Upper lobe of right lung (tissue), 1 donor: Measurements from ENCODE around the gene POLH. TPM values are rescaled to one million over a fixed set of nuclear protein-coding genes. Genes with fewer than 3 reads are reported as not detected.
"Not testable (repeated sequence)": the region's sequence is repeated elsewhere in the genome, so short reads cannot be mapped to it uniquely, and the experiment has no call there.

Source experiments
- ATAC-seq: fragments of 200-7000 bp; cut with Tn5 transposase; one replicate; pipeline ENCODE4 v1.9.1; 2020; ENCODE audit warnings: mild to moderate bottlenecking, moderate library complexity
- DNase-seq: peaks from one replicate; pipeline ENCODE4 v3.0.0-alpha.2; 2020
- H3K27ac ChIP-seq: fragments of 200-600 bp; one replicate; pipeline ENCODE4 v1.8.0; 2022
- H3K27me3 ChIP-seq: fragments of 200-600 bp; one replicate; pipeline ENCODE4 v1.8.0; 2022; ENCODE audit warnings: mild to moderate bottlenecking
- H3K36me3 ChIP-seq: fragments of 200-600 bp; one replicate; pipeline ENCODE4 v1.8.0; 2022
- H3K4me1 ChIP-seq: fragments of 200-600 bp; one replicate; pipeline ENCODE4 v1.8.0; 2022
- H3K4me3 ChIP-seq: fragments of 200-600 bp; one replicate; pipeline ENCODE4 v1.8.0; 2022; ENCODE audit warnings: mild to moderate bottlenecking
- H3K9me3 ChIP-seq: fragments of 200-600 bp; one replicate; pipeline ENCODE4 v1.8.0; 2022
- CTCF ChIP-seq: fragments of 200-600 bp; IDR thresholded peaks from one replicate; pipeline ENCODE4 v1.8.0; 2022; ENCODE audit warnings: antibody characterized with exemption
- intact Hi-C: fragments of 100-400 bp; cut with DNase I; formaldehyde crosslinking; loops from one replicate; pipeline ENCODE4 v1.11.0; 2022
- total RNA-seq: library from RNA; stranded (reverse); fragmentation: NEBNext Ultra II Directional; extraction: Animal tissue kit (Norgen Biotek cat#: 25700); gene quantifications from one replicate; pipeline ENCODE4 v1.2.1, GENCODE V29; 2021
- donor health status: DM: no; HTN: yes; CAD: no; lungs with severe emphysema.

The POLH gene
- total RNA-seq, 1 donor from 2014 or later: 21.4 TPM

DNA sequence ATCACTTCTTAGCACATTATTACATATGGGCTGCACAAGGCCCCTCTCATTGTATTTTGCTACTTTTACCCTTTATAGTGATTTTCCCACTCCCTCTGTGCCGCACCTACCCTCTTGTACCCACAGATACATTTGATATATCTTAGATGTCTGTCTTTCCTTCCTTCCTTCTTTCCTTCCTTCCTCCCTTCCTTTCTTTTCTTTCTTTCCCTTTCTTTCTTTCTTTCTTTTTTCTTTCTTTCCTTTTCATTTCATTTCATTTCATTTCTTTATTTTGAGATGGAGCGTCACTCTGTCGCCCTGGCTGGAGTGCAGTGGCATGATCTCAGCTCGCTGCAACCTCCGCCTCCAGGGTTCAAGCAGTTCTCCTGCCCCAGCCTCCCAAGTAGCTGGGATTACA lies 12.2 kb downstream of the POLH start:
- no peaks in the 10 kb centered on the region for H3K9me3 ChIP-seq
- no peaks in the 10 kb centered on the region for H3K27me3 ChIP-seq
- H3K27ac ChIP-seq: no peak overlapping the region
- peaks cover 77% of the 10 kb centered on the region for H3K36me3 ChIP-seq
- no peak overlapping the region for H3K4me3 ChIP-seq
- no peaks in the 10 kb centered on the region for H3K4me1 ChIP-seq
- TF ChIP-seq CTCF: no peak
- no peak for ATAC-seq
- no peak for DNase-seq
- intact Hi-C loops: no loop called here

DNA sequence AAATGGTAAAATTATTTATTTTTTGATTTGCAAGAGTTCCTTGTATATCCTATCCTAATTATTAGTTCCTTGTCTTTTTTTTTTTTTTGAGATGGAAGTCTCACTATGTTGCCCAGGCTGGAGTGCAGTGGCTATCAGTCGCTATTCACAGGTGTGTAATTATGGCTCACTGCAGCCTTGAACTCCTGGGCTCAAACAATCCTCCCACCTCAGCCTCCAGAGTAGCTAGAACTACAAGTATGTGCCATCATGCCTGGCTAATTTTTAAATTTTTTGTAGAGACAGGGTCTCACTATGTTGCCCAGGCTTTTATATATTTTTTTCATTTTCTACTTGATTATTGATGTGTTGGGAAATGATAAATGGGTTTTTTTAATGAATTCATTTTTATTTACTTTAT lies 13.6 kb downstream of the POLH start:
- peaks cover 63% of the 10 kb centered on the region for H3K36me3 ChIP-seq
- ATAC-seq, H3K27me3 ChIP-seq, H3K4me3 ChIP-seq, H3K27ac ChIP-seq, H3K9me3 ChIP-seq, DNase-seq, intact Hi-C loops, H3K4me1 ChIP-seq: not testable (repeated sequence)

DNA sequence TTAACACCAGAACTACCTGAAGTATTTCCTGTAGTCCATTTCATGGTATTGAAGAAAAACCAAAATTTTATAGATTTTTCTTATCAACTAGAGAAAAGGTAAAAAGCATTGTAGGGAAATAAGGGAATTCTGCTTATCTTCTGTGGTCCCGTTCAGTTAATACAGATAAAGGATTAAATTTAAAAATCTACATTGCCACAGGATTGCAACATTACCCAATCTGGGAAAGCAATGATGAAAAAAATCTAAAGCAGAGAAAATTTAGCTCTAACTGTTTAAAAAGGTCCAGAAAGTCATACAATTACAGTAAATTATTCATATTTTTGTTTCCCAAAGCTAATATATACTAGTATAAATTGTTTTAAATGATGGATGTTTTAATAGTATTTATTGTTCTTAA lies 18.0 kb downstream of the POLH start:
- intact Hi-C loops: no loop called here
- Histone ChIP-seq H3K4me3 (no peak overlapping the region), H3K4me1 (no peaks in the 10 kb centered on the region), H3K27me3 (no peaks in the 10 kb centered on the region), H3K9me3 (no peaks in the 10 kb centered on the region), H3K27ac (no peak overlapping the region), H3K36me3 (peaks cover 47% of the 10 kb centered on the region)
- DNase-seq (no peak), ATAC-seq (no peak)
- no peak for TF ChIP-seq CTCF

- intact Hi-C loops: no loop called here
- H3K27me3 ChIP-seq: no peaks in the 10 kb centered on the region
- no peaks in the 10 kb centered on the region for H3K4me1 ChIP-seq
- no peak overlapping the region for H3K27ac ChIP-seq
- H3K9me3 ChIP-seq: no peaks in the 10 kb centered on the region
- DNase-seq (no peak), ATAC-seq (no peak)
- H3K4me3 ChIP-seq: no peak overlapping the region
- H3K36me3 ChIP-seq: peaks cover 70% of the 10 kb centered on the region
- no peak for TF ChIP-seq CTCF
Observed at GRCh38 chr6:43600595-43600994, 24.6 kb downstream of the POLH start.

- ATAC-seq (no peak), DNase-seq (no peak)
- TF ChIP-seq CTCF: no peak
- peaks cover 73% of the 10 kb centered on the region for H3K36me3 ChIP-seq
- no peaks in the 10 kb centered on the region for H3K4me1 ChIP-seq
- no peaks in the 10 kb centered on the region for H3K27me3 ChIP-seq
- H3K27ac ChIP-seq: no peak overlapping the region
- no peak overlapping the region for H3K4me3 ChIP-seq
- intact Hi-C loops: no loop called here
- H3K9me3 ChIP-seq: no peaks in the 10 kb centered on the region
Observed at GRCh38 chr6:43604174-43604573, 28.2 kb downstream of the POLH start.

DNA sequence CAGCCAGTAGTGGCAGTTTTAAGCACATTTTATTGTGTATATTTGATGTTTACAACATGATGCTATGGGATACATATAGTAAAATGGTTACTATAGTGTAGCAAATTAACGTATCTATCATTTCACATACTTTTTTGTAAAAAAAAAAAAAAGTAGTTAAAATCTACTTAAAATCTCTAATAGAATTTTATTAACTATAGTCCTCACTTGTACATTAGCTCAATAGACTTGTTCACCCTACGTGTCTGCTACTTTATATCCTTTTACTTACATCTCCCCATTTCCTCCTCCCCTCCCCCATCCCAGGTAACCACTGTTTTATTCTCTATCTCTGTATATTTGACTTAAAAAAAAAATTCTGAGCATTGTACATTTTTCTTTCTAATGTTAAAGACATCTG lies 30.0 kb downstream of the POLH start:
- Histone ChIP-seq H3K4me3 (no peak overlapping the region), H3K4me1 (no peaks in the 10 kb centered on the region), H3K27ac (no peak overlapping the region), H3K9me3 (no peaks in the 10 kb centered on the region), H3K27me3 (no peaks in the 10 kb centered on the region), H3K36me3 (peaks cover 76% of the 10 kb centered on the region)
- intact Hi-C loops: no loop called here
- no peak for TF ChIP-seq CTCF
- no peak for ATAC-seq
- no peak for DNase-seq
